Activated CD4-positive, alpha-beta T cell treated with anti-CD3 and anti-CD28 coated beads for 36 hours (primary cell): ENCODE measurements around the gene TRPM7. TPM values are rescaled to one million over a fixed set of nuclear protein-coding genes. Genes with fewer than 3 reads are reported as not detected.

Source experiments
- ATAC-seq: fragments of 200-7000 bp; cut with Tn5 transposase; one replicate; pipeline ENCODE4 v1.10.0; 2021; ENCODE audit warnings: mild to moderate bottlenecking, moderate library complexity
- CTCF ChIA-PET: fragments of 350-600 bp; sonication (Branson Sonifier 250); formaldehyde crosslinking; loops from one replicate; lab custom pipeline; 2021; ENCODE audit warnings: antibody characterized with exemption; lab: Charles Lee
- POLR2A ChIA-PET: fragments of 350-600 bp; sonication (Branson Sonifier 250); formaldehyde crosslinking; loops from one replicate; lab custom pipeline; 2021; ENCODE audit warnings: antibody characterized with exemption, inconsistent platforms; lab: Charles Lee
- DNase-seq: peaks from one replicate; pipeline ENCODE4 v3.0.0-alpha.2; 2020
- H3K27ac Mint-ChIP-seq: one replicate; pipeline ENCODE4 v1.8.0; 2021; ENCODE audit warnings: mixed read lengths
- H3K27me3 Mint-ChIP-seq: one replicate; pipeline ENCODE4 v1.8.0; 2021; ENCODE audit warnings: mixed read lengths
- H3K36me3 Mint-ChIP-seq: one replicate; pipeline ENCODE4 v1.8.0; 2021; ENCODE audit warnings: low read depth, mixed read lengths
- H3K4me1 Mint-ChIP-seq: one replicate; pipeline ENCODE4 v1.8.0; 2021; ENCODE audit warnings: mixed read lengths
- H3K4me3 Mint-ChIP-seq: one replicate; pipeline ENCODE4 v1.8.0; 2021; ENCODE audit warnings: mild to moderate bottlenecking, moderate library complexity, mixed read lengths
- H3K9me3 Mint-ChIP-seq: one replicate; pipeline ENCODE4 v1.8.0; 2021; ENCODE audit warnings: low read depth, mixed read lengths
- intact Hi-C, 2 experiments: fragments of 100-400 bp; cut with DNase I in 1 of 2; cut with micrococcal nuclease in 1 of 2; formaldehyde crosslinking; loops; one replicate each; pipeline versions ENCODE4 v1.14.2 to v1.15.1; 2022 to 2024; cut with DNase I, micrococcal nuclease
- total RNA-seq, 2 experiments: library from RNA; stranded (reverse); gene quantifications; one replicate each; pipeline ENCODE4 v1.2.3, GENCODE V29; 2021

Gene TRPM7
- total RNA-seq, 2 experiments from 2014 or later: 40.7 to 41.4 TPM

GRCh38 chr15:50669611-50670010 lies 17.0 kb downstream of the TRPM7 start:
- ATAC-seq (no peak), DNase-seq (no peak)
- POLR2A ChIA-PET: no interaction called here
- Mint-ChIP-seq H3K27me3 (no peaks in the 10 kb centered on the region), H3K9me3 (no peaks in the 10 kb centered on the region), H3K4me1 (peaks cover 10% of the 10 kb centered on the region), H3K36me3 (peaks cover 14% of the 10 kb centered on the region), H3K27ac (no peak overlapping the region), H3K4me3 (no peak overlapping the region)
- intact Hi-C loops: no loop called here
- CTCF ChIA-PET: interaction anchor here (0.5 kb wide), 1 partner anchor 207 kb away, joined by 3 read pairs; no protein-coding TSS in a partner anchor

GRCh38 chr15:50665938-50666337 lies 20.7 kb downstream of the TRPM7 start:
- ChIA-PET POLR2A (interaction anchor here (0.6 kb wide), 1 partner anchor 221 kb away, joined by 5 read pairs; no protein-coding TSS in a partner anchor), CTCF (interaction anchor here (0.9 kb wide), 1 partner anchor 29 kb away, joined by 3 read pairs; no protein-coding TSS in a partner anchor)
- Mint-ChIP-seq H3K27ac (no peak overlapping the region), H3K27me3 (no peaks in the 10 kb centered on the region), H3K36me3 (peaks cover 21% of the 10 kb centered on the region), H3K4me3 (no peak overlapping the region), H3K4me1 (peaks cover 6% of the 10 kb centered on the region), H3K9me3 (no peaks in the 10 kb centered on the region)
- DNase-seq (no peak), ATAC-seq (no peak)
- intact Hi-C loops: no loop called here

- ATAC-seq: no peak
- no peaks in the 10 kb centered on the region for H3K27me3 Mint-ChIP-seq
- H3K4me3 Mint-ChIP-seq: no peak overlapping the region
- DNase-seq: no peak
- no peaks in the 10 kb centered on the region for H3K9me3 Mint-ChIP-seq
- ChIA-PET POLR2A (interaction anchor here (0.6 kb wide), 1 partner anchor 305 kb away, joined by 3 read pairs; no protein-coding TSS in a partner anchor), CTCF (interaction anchor here (0.7 to 0.8 kb wide), 2 partner anchors 11 to 201 kb away, joined by 3 read pairs; no protein-coding TSS in a partner anchor)
- peaks cover 18% of the 10 kb centered on the region for H3K4me1 Mint-ChIP-seq
- intact Hi-C loops: no loop called here
- no peak overlapping the region for H3K27ac Mint-ChIP-seq
- H3K36me3 Mint-ChIP-seq: peaks cover 50% of the 10 kb centered on the region
Measured at GRCh38 chr15:50655555-50655954, 31.0 kb downstream of the TRPM7 start.

- H3K4me3 Mint-ChIP-seq: no peak overlapping the region
Measured at GRCh38 chr15:50653156-50653743, 33.3 kb downstream of the TRPM7 start.

GRCh38 chr15:50652671-50653070 lies 33.9 kb downstream of the TRPM7 start:
- Mint-ChIP-seq H3K4me3 (no peak overlapping the region), H3K27ac (no peak overlapping the region), H3K36me3 (peaks cover 50% of the 10 kb centered on the region), H3K27me3 (no peaks in the 10 kb centered on the region), H3K9me3 (no peaks in the 10 kb centered on the region), H3K4me1 (peaks cover 18% of the 10 kb centered on the region)
- POLR2A ChIA-PET: no interaction called here
- intact Hi-C loops: no loop called here
- CTCF ChIA-PET: no interaction called here
- ATAC-seq: no peak
- DNase-seq: no peak

More at GRCh38 chr15:50653156-50653743, 33.3 kb downstream of the TRPM7 start:
- Mint-ChIP-seq H3K4me1 (peaks cover 18% of the 10 kb centered on the region), H3K27ac (peak overlapping the region; percentile 37), H3K9me3 (no peaks in the 10 kb centered on the region), H3K36me3 (peaks cover 52% of the 10 kb centered on the region), H3K27me3 (no peaks in the 10 kb centered on the region)
- DNase-seq (no peak), ATAC-seq (no peak)
- CTCF ChIA-PET: no interaction called here
- POLR2A ChIA-PET: no interaction called here
- intact Hi-C loops: no loop called here

GRCh38 chr15:50641318-50641717 lies 45.3 kb downstream of the TRPM7 start:
- ChIA-PET CTCF (interaction anchor here (0.6 to 1.2 kb wide), 2 partner anchors 38 to 296 kb away, joined by 3 to 5 read pairs; no protein-coding TSS in a partner anchor), POLR2A (no interaction called here)
- intact Hi-C loops: no loop called here
- Mint-ChIP-seq H3K27ac (peak overlapping the region; percentile 16), H3K9me3 (no peaks in the 10 kb centered on the region), H3K4me3 (no peak overlapping the region), H3K27me3 (no peaks in the 10 kb centered on the region), H3K36me3 (peaks cover 33% of the 10 kb centered on the region), H3K4me1 (peaks cover 4% of the 10 kb centered on the region)
- no peak for ATAC-seq
- DNase-seq: no peak

- H3K4me1 Mint-ChIP-seq: peaks cover 9% of the 10 kb centered on the region
- intact Hi-C loops: no loop called here
- no peaks in the 10 kb centered on the region for H3K9me3 Mint-ChIP-seq
- H3K27me3 Mint-ChIP-seq: no peaks in the 10 kb centered on the region
- ChIA-PET POLR2A (interaction anchor here (0.7 kb wide), 1 partner anchor 128 kb away, joined by 4 read pairs; no protein-coding TSS in a partner anchor), CTCF (interaction anchor here (0.6 to 0.9 kb wide), 2 partner anchors 14 to 30 kb away, joined by 3 read pairs; no protein-coding TSS in a partner anchor)
- H3K36me3 Mint-ChIP-seq: peaks cover 35% of the 10 kb centered on the region
- H3K4me3 Mint-ChIP-seq: no peak overlapping the region
- DNase-seq (no peak), ATAC-seq (no peak)
- no peak overlapping the region for H3K27ac Mint-ChIP-seq
Measured at GRCh38 chr15:50636146-50636545, 50.5 kb downstream of the TRPM7 start.

GRCh38 chr15:50633653-50634052 lies 52.9 kb downstream of the TRPM7 start:
- Mint-ChIP-seq H3K27me3 (no peaks in the 10 kb centered on the region), H3K4me1 (peaks cover 9% of the 10 kb centered on the region), H3K27ac (peak overlapping the region; percentile 51), H3K9me3 (no peaks in the 10 kb centered on the region), H3K36me3 (peaks cover 23% of the 10 kb centered on the region), H3K4me3 (no peak overlapping the region)
- DNase-seq: no peak
- ChIA-PET POLR2A (no interaction called here), CTCF (interaction anchor here (0.6 to 2.0 kb wide), 3 partner anchors 12 to 41 kb away, joined by 3 to 7 read pairs (median 4); no protein-coding TSS in a partner anchor)
- intact Hi-C loops: no loop called here
- ATAC-seq: peak; percentile 53

GRCh38 chr15:50628421-50628820 lies 58.2 kb downstream of the TRPM7 start:
- no peak overlapping the region for H3K27ac Mint-ChIP-seq
- POLR2A ChIA-PET: no interaction called here
- no peak for ATAC-seq
- no peak overlapping the region for H3K4me3 Mint-ChIP-seq
- H3K27me3 Mint-ChIP-seq: no peaks in the 10 kb centered on the region
- CTCF ChIA-PET: no interaction called here
- H3K36me3 Mint-ChIP-seq: peaks cover 27% of the 10 kb centered on the region
- no peaks in the 10 kb centered on the region for H3K9me3 Mint-ChIP-seq
- H3K4me1 Mint-ChIP-seq: peaks cover 18% of the 10 kb centered on the region
- intact Hi-C loops: no loop called here
- DNase-seq: no peak

- no peak overlapping the region for H3K4me3 Mint-ChIP-seq
Measured at GRCh38 chr15:50627351-50628055, 59.1 kb downstream of the TRPM7 start.

GRCh38 chr15:50624616-50625168 lies 61.9 kb downstream of the TRPM7 start:
- POLR2A ChIA-PET: no interaction called here
- Mint-ChIP-seq H3K27me3 (no peaks in the 10 kb centered on the region), H3K4me3 (no peak overlapping the region), H3K9me3 (no peaks in the 10 kb centered on the region), H3K27ac (no peak overlapping the region), H3K36me3 (peaks cover 38% of the 10 kb centered on the region), H3K4me1 (peaks cover 17% of the 10 kb centered on the region)
- intact Hi-C loops: no loop called here
- CTCF ChIA-PET: no interaction called here
- DNase-seq: no peak
- ATAC-seq: no peak

More at GRCh38 chr15:50627351-50628055, 59.1 kb downstream of the TRPM7 start:
- CTCF ChIA-PET: interaction anchor here (1.0 kb wide), 1 partner anchor 269 kb away, joined by 3 read pairs; no protein-coding TSS in a partner anchor
- H3K27ac Mint-ChIP-seq: peak overlapping the region; percentile 39
- H3K9me3 Mint-ChIP-seq: no peaks in the 10 kb centered on the region
- intact Hi-C loops: no loop called here
- ATAC-seq (peak; percentile 98), DNase-seq (no peak)
- H3K27me3 Mint-ChIP-seq: no peaks in the 10 kb centered on the region
- H3K36me3 Mint-ChIP-seq: peaks cover 24% of the 10 kb centered on the region
- POLR2A ChIA-PET: no interaction called here
- H3K4me1 Mint-ChIP-seq: peaks cover 17% of the 10 kb centered on the region
